BJ (cell line): Measurements from ENCODE around the gene DKKL1. TPM values are rescaled to one million over a fixed set of nuclear protein-coding genes. Genes with fewer than 3 reads are reported as not detected.

Experiments
- CTCF ChIA-PET: fragments of 350-600 bp; formaldehyde crosslinking; extraction: SDS; loops from one replicate; lab custom pipeline; 2021; ENCODE audit warnings: antibody characterized with exemption, inconsistent platforms; lab: Yijun Ruan, JAX
- POLR2A ChIA-PET: fragments of 300-600 bp; sonication (Branson Sonifier 250); formaldehyde crosslinking; extraction: SDS; loops from one replicate; lab custom pipeline; 2021; ENCODE audit warnings: antibody characterized with exemption; lab: Charles Lee
- DNase-seq: peaks from one replicate; pipeline ENCODE4 v3.0.0-alpha.2; 2011; ENCODE audit warnings: low read depth
- H3K27me3 ChIP-seq: 2 replicates; pipeline ENCODE4 v1.6.0; 2011; ENCODE audit warnings: low read length; ENCODE audit not compliant: control insufficient read depth, insufficient read depth
- H3K36me3 ChIP-seq: 2 replicates; pipeline ENCODE4 v1.5.1; 2011; ENCODE audit warnings: low read length; ENCODE audit not compliant: control insufficient read depth, insufficient read depth
- H3K4me3 ChIP-seq: 2 replicates; pipeline ENCODE4 v1.5.1; 2011; ENCODE audit warnings: low read depth, mild to moderate bottlenecking, control low read depth, low read length
- polyA plus RNA-seq: library from polyadenylated mRNA; depleted of rRNA; stranded (reverse); fragments of >200 nt; gene quantifications from 2 replicates; pipeline ENCODE4 v1.2.3, GENCODE V29; 2011
- TF ChIP-seq, protein P1 (sequence below): IDR thresholded peaks from 2 replicates; pipeline ENCODE4 v1.5.1; 2011; ENCODE audit warnings: low read depth, mild to moderate bottlenecking, control low read depth, inconsistent platforms, low read length, moderate library complexity; ENCODE audit not compliant: insufficient read depth

DKKL1 gene
- polyA plus RNA-seq, 1 experiment, result 0.10 TPM

DNA sequence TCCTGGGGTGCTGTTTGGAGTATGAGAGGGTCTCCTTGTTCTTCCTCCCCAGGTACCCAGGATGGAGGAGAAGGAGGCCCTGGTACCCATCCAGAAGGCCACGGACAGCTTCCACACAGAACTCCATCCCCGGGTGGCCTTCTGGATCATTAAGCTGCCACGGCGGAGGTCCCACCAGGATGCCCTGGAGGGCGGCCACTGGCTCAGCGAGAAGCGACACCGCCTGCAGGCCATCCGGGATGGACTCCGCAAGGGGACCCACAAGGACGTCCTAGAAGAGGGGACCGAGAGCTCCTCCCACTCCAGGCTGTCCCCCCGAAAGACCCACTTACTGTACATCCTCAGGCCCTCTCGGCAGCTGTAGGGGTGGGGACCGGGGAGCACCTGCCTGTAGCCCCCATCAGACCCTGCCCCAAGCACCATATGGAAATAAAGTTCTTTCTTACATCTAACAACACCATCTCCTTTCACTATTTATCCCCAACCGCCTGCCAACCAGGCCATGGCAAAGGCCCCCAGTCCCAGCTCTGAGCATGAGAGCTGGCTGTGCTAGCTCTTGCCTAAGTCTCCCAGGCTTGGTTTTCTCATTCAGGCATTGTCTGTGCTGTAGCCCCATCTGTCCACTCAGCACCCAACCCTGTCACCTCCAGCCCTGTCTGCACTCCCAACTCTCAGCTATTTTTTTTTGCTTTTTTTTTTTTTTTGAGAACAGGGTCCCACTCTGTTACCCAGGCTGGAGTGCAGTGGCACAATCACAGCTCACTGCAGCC lies 11.2 kb downstream of the DKKL1 start:
- POLR2A ChIA-PET, result no interaction called here
- Histone ChIP-seq H3K36me3 (no peaks in the 10 kb centered on the region), H3K27me3 (peaks cover 2% of the 10 kb centered on the region; the same call in 1 of the 2 replicates), H3K4me3 (no peak overlapping the region)
- TF ChIP-seq, protein P1, sequence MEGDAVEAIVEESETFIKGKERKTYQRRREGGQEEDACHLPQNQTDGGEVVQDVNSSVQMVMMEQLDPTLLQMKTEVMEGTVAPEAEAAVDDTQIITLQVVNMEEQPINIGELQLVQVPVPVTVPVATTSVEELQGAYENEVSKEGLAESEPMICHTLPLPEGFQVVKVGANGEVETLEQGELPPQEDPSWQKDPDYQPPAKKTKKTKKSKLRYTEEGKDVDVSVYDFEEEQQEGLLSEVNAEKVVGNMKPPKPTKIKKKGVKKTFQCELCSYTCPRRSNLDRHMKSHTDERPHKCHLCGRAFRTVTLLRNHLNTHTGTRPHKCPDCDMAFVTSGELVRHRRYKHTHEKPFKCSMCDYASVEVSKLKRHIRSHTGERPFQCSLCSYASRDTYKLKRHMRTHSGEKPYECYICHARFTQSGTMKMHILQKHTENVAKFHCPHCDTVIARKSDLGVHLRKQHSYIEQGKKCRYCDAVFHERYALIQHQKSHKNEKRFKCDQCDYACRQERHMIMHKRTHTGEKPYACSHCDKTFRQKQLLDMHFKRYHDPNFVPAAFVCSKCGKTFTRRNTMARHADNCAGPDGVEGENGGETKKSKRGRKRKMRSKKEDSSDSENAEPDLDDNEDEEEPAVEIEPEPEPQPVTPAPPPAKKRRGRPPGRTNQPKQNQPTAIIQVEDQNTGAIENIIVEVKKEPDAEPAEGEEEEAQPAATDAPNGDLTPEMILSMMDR, result no peak
- DNase-seq, result no peak
- CTCF ChIA-PET, result interaction anchor here (1.0 to 1.9 kb wide), 2 partner anchors 16 to 79 kb away, joined by 3 to 4 read pairs; no protein-coding TSS in a partner anchor

DNA sequence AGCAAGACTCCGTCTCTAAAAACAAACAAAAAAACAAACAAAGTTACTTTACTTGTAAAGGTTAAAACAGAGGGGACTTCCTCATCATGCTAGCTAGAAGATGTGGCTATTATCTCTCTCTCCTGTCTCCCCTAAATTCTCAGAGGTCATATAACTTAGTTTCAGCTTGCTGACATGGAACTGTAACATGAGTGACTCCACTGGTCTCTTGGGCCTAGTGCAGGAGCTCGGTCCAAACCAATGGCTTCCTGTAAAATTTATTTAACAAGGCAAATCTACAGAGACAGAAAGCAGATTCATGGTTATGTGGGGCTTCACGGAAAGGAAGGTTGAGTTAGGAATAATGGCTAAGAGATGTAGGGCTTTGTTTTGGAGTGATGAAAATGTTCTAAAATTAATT lies 14.8 kb downstream of the DKKL1 start:
- POLR2A ChIA-PET, result no interaction called here
- DNase-seq, result no peak
- H3K27me3 ChIP-seq, result peaks cover 2% of the 10 kb centered on the region; the same call in 1 of the 2 replicates
- TF ChIP-seq, protein P1, result no peak
- CTCF ChIA-PET, result interaction anchor here (3.9 kb wide), 1 partner anchor 12 kb away, joined by 18 read pairs; no protein-coding TSS in a partner anchor
- H3K4me3 ChIP-seq, result no peak overlapping the region
- no peaks in the 10 kb centered on the region for H3K36me3 ChIP-seq

DNA sequence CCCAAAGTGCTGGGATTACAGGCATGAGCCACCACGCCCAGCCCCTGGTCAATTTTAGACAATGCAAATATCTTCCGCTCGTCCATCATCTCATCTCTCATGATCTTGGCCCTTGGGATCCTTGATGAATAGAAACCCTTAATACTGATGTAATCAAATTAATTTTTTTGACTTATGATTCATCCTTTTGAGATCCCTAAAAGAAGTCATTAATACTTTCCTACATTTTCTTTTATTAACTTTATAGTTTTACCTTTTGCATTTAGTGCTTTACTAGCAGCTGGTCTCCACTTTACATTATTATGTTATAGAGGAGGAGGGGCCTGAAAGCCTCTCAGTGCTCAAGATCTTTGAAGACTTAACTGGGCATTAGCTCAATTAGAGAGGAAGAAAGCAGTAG lies 16.7 kb downstream of the DKKL1 start:
- H3K36me3 ChIP-seq, result no peaks in the 10 kb centered on the region
- POLR2A ChIA-PET, result no interaction called here
- no peaks in the 10 kb centered on the region; the same call in 1 of the 2 replicates for H3K27me3 ChIP-seq
- no peak overlapping the region for H3K4me3 ChIP-seq
- TF ChIP-seq, protein P1, result no peak
- CTCF ChIA-PET, result interaction anchor here (1.4 to 3.9 kb wide), 2 partner anchors 11 to 64 kb away, joined by 4 to 18 read pairs; no protein-coding TSS in a partner anchor
- no peak for DNase-seq

DNA sequence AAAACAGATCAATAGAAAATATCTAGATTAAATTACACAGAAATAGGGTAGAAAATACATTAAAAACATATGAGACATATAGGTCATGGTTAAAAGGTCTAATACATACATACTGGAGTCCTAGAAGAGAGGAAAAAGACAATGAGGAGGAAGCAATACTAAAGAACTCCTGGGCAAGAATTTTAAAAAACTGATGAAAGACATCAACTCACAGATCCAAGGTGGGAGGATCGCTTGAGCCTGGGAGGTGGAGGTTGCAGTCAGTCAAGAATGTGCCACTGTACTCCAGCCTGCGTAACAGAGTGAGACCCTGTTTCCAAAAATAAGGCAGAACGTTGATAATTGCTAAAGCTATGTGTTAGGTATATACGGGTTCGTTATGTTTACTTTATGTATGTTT lies 19.0 kb downstream of the DKKL1 start:
- ChIA-PET POLR2A (no interaction called here), CTCF (interaction anchor here (0.9 to 1.8 kb wide), 3 partner anchors 9 to 59 kb away, joined by 3 to 8 read pairs (median 3); no protein-coding TSS in a partner anchor)
- Histone ChIP-seq H3K36me3 (no peaks in the 10 kb centered on the region), H3K4me3 (no peak overlapping the region), H3K27me3 (no peaks in the 10 kb centered on the region)
- TF ChIP-seq, protein P1, result no peak
- DNase-seq, result no peak

DNA sequence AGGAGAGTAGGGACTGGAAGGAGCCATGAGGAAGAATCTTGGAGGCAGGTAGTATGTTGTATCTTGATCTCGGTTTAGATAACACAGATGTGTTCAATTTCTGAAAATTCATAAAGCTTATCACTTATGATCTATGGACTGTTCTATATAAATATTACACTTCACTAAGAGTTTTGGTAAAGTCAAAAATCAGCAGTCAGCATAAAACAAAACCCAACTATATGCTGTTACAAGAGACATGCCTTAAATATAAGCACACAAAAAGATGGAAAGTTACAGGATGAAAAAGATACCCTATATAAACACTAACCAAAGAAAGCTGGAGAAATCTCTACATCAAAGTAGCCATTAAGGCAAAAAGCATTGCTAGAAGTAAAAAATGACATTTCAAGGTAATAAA lies 19.9 kb downstream of the DKKL1 start:
- DNase-seq, result no peak
- ChIA-PET CTCF (interaction anchor here (1.8 kb wide), 1 partner anchor 9 kb away, joined by 8 read pairs; no protein-coding TSS in a partner anchor), POLR2A (interaction anchor here (0.7 kb wide), 1 partner anchor 75 kb away, joined by 6 read pairs; no protein-coding TSS in a partner anchor)
- Histone ChIP-seq H3K4me3 (no peak overlapping the region), H3K27me3 (no peaks in the 10 kb centered on the region), H3K36me3 (no peaks in the 10 kb centered on the region)
- TF ChIP-seq, protein P1, result no peak
